Measurements from ENCODE around the gene GAA.

GAA gene

DNA sequence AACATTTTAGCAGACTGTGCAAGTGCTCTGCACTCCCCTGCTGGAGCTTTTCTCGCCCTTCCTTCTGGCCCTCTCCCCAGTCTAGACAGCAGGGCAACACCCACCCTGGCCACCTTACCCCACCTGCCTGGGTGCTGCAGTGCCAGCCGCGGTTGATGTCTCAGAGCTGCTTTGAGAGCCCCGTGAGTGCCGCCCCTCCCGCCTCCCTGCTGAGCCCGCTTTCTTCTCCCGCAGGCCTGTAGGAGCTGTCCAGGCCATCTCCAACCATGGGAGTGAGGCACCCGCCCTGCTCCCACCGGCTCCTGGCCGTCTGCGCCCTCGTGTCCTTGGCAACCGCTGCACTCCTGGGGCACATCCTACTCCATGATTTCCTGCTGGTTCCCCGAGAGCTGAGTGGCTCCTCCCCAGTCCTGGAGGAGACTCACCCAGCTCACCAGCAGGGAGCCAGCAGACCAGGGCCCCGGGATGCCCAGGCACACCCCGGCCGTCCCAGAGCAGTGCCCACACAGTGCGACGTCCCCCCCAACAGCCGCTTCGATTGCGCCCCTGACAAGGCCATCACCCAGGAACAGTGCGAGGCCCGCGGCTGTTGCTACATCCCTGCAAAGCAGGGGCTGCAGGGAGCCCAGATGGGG, 3.1 kb downstream of the GAA start:
- no peak for DNase-seq (ENCODE audit: low spot score)

- no peak for DNase-seq (ENCODE audit: low spot score)
Measured at GRCh38 chr17:80104956-80105375, 3.6 kb downstream of the GAA start.

DNA sequence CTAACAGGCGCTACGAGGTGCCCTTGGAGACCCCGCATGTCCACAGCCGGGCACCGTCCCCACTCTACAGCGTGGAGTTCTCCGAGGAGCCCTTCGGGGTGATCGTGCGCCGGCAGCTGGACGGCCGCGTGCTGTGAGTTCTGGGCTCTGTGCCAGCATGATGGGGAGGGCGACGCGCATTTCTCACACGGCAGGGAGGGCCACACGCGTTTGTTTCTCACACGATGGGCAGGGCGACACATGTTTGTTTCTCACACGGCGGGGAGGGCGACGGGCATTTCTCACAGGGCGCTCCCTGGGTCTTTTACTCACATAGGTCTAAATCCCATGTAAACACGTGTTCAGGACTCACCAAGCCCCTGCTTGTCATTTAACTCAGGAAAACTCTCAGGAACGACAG, 4.4 kb downstream of the GAA start:
- DNase-seq (ENCODE audit: low spot score) = peak; percentile 74

GRCh38 chr17:80106176-80106575, 4.8 kb downstream of the GAA start:
- DNase-seq (ENCODE audit: low spot score) = no peak

GRCh38 chr17:80106751-80107150, 5.4 kb downstream of the GAA start:
- no peak for DNase-seq (ENCODE audit: low spot score)

GRCh38 chr17:80107231-80108021, 6.0 kb downstream of the GAA start:
- no peak for DNase-seq (ENCODE audit: low spot score)

GRCh38 chr17:80108036-80108971, 6.9 kb downstream of the GAA start:
- DNase-seq (ENCODE audit: low spot score) = no peak

DNA sequence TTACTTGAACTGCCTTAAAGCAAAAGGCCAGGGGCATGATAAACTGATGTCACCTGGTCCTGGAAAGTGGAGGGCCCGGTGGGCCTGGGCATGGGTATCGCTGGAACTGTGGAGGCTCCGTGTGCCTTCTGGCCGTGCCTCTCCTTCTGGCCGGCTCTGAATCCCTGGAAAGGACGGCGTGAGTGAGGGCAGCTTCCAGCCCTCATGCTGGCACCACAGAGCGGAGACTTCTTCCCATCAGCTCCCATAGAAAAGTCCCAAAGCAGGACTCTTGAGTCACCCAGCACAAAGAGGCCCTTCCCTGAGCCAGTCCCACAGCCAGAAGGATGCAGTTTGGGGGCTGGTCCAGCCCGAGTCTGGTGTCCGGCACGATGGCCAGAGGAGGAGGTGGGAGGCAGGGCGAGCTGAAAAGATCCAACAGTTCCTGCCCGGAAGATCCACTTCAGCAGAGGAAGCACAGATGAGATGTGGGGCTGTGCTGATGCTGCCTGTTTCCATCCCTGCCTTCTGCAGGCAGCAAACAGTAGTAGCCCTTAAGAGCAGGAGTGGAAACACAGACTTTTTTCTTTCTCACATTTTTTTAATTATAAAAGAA, 7.8 kb downstream of the GAA start:
- no peak for DNase-seq (ENCODE audit: low spot score)

DNA sequence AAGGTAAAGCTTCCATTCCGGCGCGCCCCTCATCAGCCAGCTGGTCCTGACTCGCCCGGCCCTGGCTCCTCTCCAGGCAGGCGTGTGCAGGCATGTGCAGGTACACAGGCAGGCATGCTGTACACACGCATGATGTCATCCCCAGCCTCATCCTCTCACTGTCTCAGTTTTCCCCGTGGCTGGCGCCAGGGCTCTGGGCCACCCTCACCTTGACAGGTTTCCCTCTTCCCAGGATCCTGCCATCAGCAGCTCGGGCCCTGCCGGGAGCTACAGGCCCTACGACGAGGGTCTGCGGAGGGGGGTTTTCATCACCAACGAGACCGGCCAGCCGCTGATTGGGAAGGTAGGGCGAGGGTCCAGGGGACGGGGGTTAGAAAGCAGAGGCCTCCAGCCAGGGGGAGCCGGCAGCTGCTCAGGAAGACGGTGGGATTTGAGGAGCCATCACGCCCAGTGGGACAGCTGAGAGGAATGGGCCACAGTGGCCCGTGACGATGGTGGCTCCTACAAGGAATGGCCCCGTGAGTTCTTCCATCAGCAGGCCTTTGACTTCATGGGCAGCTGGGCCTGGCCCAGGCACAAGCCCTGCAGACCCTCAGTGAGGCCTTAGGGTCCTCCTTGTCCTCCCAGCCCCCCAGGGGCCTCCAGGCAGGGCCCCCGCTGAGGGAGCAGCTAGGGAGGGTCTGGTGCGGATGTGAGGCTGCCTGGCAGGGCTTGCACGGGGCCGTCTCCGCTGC, 8.5 kb downstream of the GAA start:
- DNase-seq (ENCODE audit: low spot score) = no peak

DNA sequence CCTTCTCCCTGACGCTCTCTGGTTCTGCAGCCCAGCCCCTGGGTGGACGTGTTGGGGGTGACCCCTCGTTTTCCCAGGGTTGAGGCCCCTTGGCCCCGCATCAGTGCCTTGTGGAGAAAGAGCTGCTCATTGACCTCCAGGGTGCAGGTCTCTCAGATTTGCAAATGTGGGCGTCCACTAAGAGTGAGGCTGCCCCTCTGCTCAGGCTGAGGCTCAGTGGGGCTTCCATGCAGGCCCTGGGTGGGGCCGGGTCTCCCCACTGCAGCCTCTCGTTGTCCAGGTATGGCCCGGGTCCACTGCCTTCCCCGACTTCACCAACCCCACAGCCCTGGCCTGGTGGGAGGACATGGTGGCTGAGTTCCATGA, 9.0 kb downstream of the GAA start:
- no peak for DNase-seq (ENCODE audit: low spot score)

GRCh38 chr17:80110927-80111701, 9.7 kb downstream of the GAA start:
- DNase-seq (ENCODE audit: low spot score) = no peak

DNA sequence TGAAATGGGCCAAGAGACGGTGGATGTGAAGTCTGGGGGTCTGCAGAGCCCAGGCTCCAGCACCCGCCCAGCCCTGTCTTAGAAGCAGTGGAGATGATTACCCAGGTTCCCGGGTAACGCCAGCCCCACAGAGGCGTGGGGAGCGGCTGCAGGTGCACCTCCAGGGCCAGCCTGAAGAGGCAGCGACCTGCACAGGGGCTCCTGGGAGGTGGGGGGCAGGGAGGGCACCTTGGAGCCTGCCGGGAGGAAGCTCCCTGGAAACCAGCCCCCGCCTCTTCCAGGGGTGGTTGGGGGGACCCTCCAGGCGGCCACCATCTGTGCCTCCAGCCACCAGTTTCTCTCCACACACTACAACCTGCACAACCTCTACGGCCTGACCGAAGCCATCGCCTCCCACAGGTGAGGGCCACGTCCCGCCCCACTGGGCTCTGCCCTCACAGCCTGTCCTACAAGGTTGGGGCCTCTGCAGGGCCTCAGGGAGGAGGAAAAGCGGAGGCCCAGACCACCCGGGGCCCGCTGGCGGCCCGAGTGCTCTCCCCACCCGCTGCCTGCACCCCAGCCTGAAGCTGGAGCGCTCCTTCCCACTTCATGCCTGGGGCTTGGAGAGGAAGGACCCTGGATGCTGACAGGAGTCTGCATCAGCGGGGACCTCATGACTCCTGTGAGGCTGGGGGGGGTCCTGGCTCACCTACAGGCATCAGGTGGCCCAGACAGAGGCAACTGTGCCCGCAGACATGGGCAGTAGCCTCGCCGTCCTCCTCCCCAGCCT, 10.5 kb downstream of the GAA start:
- no peak for DNase-seq (ENCODE audit: low spot score)

- DNase-seq (ENCODE audit: low spot score) = no peak
Measured at GRCh38 chr17:80112471-80113032, 11.2 kb downstream of the GAA start.

DNA sequence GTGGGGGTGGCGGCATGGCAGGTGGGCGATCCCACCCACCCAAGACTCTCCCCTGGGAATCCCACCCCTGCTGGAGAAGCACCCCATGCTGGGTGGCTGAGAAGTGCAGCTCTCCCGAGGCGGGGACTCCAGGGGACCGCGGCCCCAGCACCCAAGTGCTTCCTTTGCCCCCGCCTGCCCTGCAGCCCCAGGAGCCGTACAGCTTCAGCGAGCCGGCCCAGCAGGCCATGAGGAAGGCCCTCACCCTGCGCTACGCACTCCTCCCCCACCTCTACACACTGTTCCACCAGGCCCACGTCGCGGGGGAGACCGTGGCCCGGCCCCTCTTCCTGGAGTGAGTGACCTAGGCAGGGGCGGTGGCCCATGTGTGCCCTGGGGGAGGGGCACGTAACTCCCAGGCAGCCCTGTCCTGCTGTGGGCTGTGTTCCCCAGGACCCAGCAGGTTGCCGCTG, 11.7 kb downstream of the GAA start:
- DNase-seq (ENCODE audit: low spot score) = no peak

- no peak for DNase-seq (ENCODE audit: low spot score)
Measured at GRCh38 chr17:80114758-80115157, 13.4 kb downstream of the GAA start.

GRCh38 chr17:80115159-80115558, 13.8 kb downstream of the GAA start:
- no peak for DNase-seq (ENCODE audit: low spot score)

GRCh38 chr17:80116276-80116920, 15.0 kb downstream of the GAA start:
- DNase-seq (ENCODE audit: low spot score) = peak; percentile 70

GRCh38 chr17:80116921-80117380, 15.6 kb downstream of the GAA start:
- no peak for DNase-seq (ENCODE audit: low spot score)
